Stimulated activated CD4-positive, alpha-beta T cell treated with anti-CD3 and anti-CD28 coated beads, Interleukin-12 subunit alpha, Interleukin-12 subunit beta, amount 100 ng/mL, for 4 hours (primary cell): Measurements from ENCODE around the gene TNFRSF6B.

Experiments
- DNase-seq: peaks from one replicate; pipeline ENCODE4 v3.0.0-alpha.2; 2020

The TNFRSF6B gene

DNA sequence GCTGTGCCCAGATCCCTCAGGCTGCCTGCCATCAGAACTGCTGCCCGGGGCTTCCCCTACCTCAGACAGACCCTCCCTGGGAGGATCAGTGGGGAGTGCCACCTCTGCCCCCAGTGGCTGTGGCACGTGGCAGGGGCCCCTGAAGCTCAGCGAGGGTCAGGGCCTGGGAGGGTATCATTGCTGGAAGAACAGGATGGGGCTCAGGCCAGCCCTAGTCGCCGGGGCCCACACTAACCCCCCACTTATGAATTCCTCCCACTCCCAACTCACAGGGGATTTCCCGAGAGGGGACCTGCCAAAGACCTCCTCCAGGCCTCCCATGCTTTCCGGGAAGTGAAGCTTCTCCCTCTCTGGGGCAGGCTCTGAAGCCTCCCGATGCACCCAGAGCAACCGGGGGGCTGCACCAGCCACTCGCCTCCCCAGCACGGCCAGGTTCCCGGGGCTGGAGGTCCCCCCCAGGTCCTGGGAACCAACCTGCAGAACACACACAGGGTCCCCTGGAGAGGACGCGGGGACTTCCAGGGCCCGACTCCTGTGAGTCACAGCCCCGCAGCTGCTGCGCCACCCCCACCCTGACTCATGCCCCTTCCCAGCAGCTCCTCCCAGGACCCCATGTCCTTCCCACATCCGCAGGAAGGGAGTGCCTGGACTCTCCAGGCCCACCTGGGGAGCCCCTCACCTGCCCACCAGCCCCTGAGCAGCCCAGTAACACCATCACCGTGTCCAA lies 2.5 kb downstream of the TNFRSF6B start:
- peak; percentile 58 for DNase-seq

DNA sequence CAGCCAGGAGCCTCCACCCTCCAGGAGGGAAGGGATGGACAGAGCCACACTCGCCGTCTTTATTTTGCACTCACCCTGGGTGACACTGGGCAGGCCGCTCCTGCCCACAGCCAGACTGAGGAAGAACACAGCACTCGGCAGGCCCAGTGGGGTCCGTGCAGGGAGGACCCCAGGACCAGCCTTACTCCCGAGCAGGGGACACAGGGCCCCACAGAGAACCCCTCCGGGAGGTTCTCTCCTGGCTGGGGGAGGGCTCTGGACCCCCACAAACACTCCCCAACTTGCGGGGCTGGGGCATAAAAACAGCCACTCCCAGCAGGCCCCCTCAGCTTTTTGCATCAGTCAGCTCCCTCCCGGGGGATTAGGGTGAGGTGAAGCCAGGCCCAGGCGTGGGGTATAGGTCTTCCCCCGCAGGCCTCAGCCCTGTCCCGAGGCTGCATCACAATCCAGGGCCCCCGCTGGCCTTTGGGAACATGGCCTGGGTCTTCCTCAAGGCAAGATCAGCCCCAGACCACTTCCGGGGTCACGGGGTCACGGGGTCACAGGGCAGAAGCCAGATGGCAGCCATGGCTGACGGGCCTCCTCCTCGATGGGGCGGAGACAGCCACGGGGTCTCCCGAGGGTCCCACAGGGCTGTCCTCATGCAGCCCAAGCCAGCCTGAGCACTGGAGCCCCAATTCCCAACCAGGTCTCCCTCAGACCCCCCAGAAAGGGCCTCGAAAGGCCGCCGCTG lies 3.2 kb downstream of the TNFRSF6B start:
- no peak for DNase-seq

DNA sequence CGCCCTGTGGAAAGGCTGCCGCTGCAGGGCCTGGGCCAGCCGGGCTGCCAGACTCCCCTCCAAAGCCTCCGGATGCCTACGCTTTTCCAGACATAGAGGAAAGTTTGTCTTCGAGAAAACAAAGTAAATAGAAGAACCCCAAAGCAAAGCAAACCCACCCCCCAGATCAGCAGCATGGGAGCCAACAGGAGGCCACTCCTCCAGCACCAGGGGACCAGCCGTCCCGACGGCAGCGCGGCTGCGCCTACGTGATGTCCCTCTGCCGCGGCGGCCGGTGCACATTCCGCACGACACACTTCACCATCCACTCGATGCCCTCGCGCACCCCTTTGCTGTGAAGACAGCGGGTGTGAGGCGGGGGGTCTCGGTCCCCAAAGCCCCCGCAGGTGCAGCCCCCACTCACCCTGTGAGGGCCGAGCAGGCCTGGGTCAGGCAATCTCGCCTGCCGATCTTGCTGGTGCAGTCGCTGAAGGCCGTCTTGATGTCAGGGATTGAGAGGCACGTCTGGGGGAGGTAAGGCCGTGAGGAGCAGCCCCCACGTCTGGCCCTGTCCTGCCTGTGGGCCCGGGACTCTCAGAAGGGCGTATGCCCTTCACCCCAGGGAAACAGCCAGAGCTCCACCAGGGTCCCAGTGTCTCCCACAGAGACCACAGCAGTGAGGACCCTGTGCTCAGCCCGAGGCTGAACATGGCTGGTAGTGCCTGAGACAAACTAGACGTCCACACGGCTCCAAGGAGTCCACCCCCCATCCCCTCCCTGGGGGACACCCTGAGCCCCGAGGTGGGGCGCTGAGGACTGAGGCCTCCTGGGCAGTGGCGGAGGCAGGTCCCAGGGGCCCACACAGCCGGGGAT lies 4.0 kb downstream of the TNFRSF6B start:
- no peak for DNase-seq

GRCh38 chr20:63701051-63701328 lies 4.5 kb downstream of the TNFRSF6B start:
- DNase-seq = no peak

- no peak for DNase-seq
These were observed 5.0 kb downstream of the TNFRSF6B start for GRCh38 chr20:63701329-63702035.

GRCh38 chr20:63702036-63702665 lies 5.7 kb downstream of the TNFRSF6B start:
- no peak for DNase-seq

- no peak for DNase-seq
These were observed 6.5 kb downstream of the TNFRSF6B start for GRCh38 chr20:63702751-63703470.

DNA sequence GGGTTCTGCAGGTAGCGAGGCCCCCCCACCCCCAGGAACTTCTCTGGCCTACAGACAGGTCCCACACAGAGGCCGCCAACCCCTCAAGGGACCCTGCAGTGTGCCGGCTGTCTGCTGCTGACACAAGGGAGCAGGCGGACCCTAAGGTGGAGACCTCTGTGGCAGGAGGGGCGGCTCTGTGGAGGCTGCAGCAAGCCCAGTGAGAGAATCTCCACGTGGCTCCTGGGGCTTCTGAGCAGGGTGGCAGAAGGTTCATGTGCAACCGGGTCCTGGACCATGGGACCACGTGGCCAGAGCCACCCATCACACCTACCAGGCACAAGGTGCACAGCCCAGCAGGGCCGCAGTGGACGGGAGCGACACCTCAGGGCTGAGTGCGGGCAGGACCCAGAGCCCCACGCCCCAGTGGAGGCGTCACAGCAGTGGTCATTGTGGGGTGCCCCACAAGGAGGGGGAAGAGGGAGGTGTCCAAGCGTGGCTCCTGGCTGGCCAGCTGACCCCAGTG lies 7.1 kb downstream of the TNFRSF6B start:
- DNase-seq = no peak

DNA sequence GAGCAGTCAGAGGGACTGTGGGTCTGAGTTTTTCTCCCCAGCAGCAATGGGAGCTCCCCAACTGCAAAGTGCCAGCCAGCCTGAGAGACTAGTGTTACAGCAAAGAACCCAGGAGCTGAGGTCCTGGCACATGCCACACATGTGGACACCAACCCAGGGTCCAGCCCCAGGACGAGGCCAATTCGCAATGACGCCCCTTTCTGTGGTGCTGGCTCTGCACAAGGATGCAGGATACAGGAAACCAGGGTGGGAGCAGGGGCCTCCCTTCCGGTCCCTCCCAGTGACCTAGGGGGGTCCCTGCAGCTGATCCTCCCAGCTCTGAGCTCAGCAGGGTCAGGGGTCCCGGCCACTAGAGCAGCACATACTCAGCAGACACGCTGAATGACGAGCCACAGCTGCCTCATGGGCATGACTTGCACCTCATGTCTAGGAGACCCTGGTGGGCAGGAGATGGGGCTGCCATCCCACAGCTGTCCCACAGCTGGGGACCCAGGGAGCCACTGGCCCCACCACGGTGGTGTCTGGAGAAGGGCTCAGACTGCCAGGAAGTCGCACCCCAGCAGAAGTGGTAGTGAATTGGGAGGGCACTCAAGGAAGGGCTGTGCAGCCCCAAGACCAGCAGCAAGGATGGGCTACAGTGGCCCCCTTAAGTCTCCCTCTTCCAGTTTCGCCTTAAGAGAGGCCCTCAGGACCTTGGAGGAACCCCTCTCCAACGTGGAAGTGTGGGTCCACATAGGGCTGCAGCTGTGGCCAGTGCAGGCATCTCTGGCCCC lies 7.7 kb downstream of the TNFRSF6B start:
- no peak for DNase-seq

GRCh38 chr20:63704749-63705117 lies 8.3 kb downstream of the TNFRSF6B start:
- no peak for DNase-seq

- DNase-seq = no peak
These were observed 9.0 kb downstream of the TNFRSF6B start for GRCh38 chr20:63705232-63706026.

DNA sequence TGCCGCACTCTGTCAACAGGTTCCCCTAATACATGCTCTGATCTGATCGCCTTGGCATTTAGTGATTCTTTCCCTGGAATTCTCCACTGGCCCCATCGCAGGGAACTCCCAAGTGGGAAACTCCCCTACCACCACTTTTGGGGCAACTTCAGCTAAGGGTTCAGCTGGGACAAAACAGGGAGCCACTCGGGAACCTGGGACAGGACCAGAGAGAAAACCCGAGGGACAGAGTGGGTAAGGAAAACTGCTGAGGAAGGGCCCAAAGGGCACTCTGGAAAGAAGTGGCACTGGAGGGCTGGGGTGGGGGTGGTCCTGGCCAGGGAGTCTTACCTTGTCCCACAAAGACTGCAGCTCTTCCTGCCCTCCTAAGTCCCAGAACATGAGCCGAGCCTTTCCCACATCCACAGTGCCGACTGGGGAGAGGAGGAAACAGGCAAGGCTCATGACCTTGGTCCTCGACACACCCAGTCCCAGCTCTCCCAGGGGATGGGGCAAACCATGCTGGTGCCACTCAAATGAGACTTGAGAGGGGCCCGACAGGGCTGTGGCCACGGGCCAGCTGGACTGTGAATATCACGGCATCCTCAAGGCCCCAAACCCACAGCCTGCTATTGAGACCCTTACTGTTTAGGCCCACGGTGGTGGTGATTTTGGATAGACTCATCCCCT lies 9.7 kb downstream of the TNFRSF6B start:
- DNase-seq = no peak

- DNase-seq = peak; percentile 62
These were observed 10.6 kb downstream of the TNFRSF6B start for GRCh38 chr20:63706852-63707557.

GRCh38 chr20:63707558-63708300 lies 11.3 kb downstream of the TNFRSF6B start, which contains the start of the genes ARFRP1 and ZGPAT:
ARFRP1 (minus strand) TSS chr20:63707976; CDS start chr20:63707091, 885 bp downstream.
ZGPAT (plus strand) TSS chr20:63708039; CDS start chr20:63708581, 542 bp downstream.
- DNase-seq = peak; percentile 87

- no peak for DNase-seq
These were observed 12.1 kb downstream of the TNFRSF6B start for GRCh38 chr20:63708301-63709148.

- no peak for DNase-seq
These were observed 12.7 kb downstream of the TNFRSF6B start for GRCh38 chr20:63709149-63709527.

DNA sequence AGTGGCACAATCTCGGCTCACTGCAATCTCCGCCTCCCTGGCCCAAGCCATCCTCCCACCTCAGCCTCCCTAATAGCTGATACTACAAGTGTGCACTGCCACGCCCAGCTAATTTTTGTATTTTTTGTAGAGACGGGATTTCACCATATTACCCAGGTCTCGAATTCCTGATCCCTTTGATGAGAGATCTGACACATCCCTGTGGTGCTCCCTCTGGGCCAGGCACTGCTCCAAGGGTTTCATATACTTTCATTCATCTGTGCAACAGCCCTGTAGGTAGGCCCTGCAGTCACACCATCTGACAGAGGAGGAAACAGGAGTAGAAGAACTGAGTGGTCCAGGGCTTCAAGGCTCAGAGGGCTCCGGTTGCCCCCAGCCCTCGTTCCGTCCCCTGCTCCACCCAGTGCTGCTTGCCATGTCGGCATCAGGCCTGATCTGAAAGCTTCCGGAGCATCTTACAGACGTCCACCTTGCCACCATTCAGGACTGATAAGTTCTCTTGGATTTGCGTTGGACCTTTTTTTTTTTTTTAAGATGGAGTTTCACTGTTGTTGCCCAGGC lies 14.7 kb downstream of the TNFRSF6B start:
- DNase-seq = no peak
